Liver (tissue), 9 donors: ENCODE data around the gene CCR9. TPM values are rescaled to one million over a fixed set of nuclear protein-coding genes. Genes with fewer than 3 reads are reported as not detected.

Experiments used
- DNase-seq: peaks from one replicate; pipeline ENCODE4 v3.0.0-alpha.2; 2017; ENCODE audit warnings: low spot score
- H3K27ac ChIP-seq, 2 donors: one replicate each; pipeline ENCODE4 v1.7.0; 2013; ENCODE audit warnings: inconsistent platforms in 2 of 2, low read length in 2 of 2, control low read depth in 1 of 2, low read depth in 1 of 2, mild to moderate bottlenecking in 1 of 2
- H3K27me3 ChIP-seq, 4 donors: one replicate each; pipeline versions ENCODE4 v1.6.1 to v1.7.0; 2013; ENCODE audit warnings: low read length in 3 of 4, inconsistent platforms in 1 of 4, mild to moderate bottlenecking in 1 of 4, moderate library complexity in 1 of 4; ENCODE audit not compliant: control insufficient read depth in 4 of 4, insufficient read depth in 4 of 4
- H3K36me3 ChIP-seq, 4 donors: one replicate each; pipeline versions ENCODE4 v1.6.1 to v1.7.0; 2013; ENCODE audit warnings: low read length in 3 of 4, mild to moderate bottlenecking in 3 of 4, low read depth in 1 of 4, moderate library complexity in 1 of 4; ENCODE audit not compliant: control insufficient read depth in 4 of 4, insufficient read depth in 3 of 4
- H3K4me1 ChIP-seq, 4 donors: one replicate each; pipeline versions ENCODE4 v1.6.1 to v1.7.0; 2013; ENCODE audit warnings: low read length in 3 of 4, mild to moderate bottlenecking in 3 of 4, moderate library complexity in 1 of 4; ENCODE audit not compliant: control insufficient read depth in 4 of 4, insufficient read depth in 4 of 4
- H3K4me3 ChIP-seq, 3 donors: one replicate each; pipeline versions ENCODE4 v1.6.1 to v1.7.0; 2013; ENCODE audit warnings: low read length in 3 of 3, control low read depth in 1 of 3, low read depth in 1 of 3, mild to moderate bottlenecking in 1 of 3
- H3K9ac ChIP-seq, 2 donors: one replicate each; pipeline ENCODE4 v1.7.0; 2013; ENCODE audit warnings: low read length in 2 of 2, mild to moderate bottlenecking in 2 of 2, moderate library complexity in 2 of 2, control low read depth in 1 of 2, low read depth in 1 of 2
- H3K9me3 ChIP-seq, 4 donors: one replicate each; pipeline versions ENCODE4 v1.6.1 to v1.7.0; 2013; ENCODE audit warnings: low read length in 3 of 4; ENCODE audit not compliant: control insufficient read depth in 4 of 4
- ATF3 ChIP-seq: IDR thresholded peaks from 2 replicates; pipeline ENCODE4 v1.6.1; 2016; ENCODE audit warnings: antibody characterized with exemption
- CTCF ChIP-seq: fragments of 150-350 bp; IDR thresholded peaks from 2 replicates; pipeline ENCODE4 v1.5.1; 2017; ENCODE audit warnings: improper control_type of control experiment, low read depth, low read length; ENCODE audit not compliant: missing input control
- FOXA1 ChIP-seq: IDR thresholded peaks from 2 replicates; pipeline ENCODE4 v1.6.1; 2016; ENCODE audit warnings: antibody characterized with exemption
- FOXA2 ChIP-seq: IDR thresholded peaks from 2 replicates; pipeline ENCODE4 v1.6.1; 2016; ENCODE audit warnings: antibody characterized with exemption
- GABPA ChIP-seq, 2 donors: IDR thresholded peaks in 1 of 2; conservative IDR thresholded peaks in 1 of 2; 2 replicates each; pipeline ENCODE4 v1.6.1; 2016; ENCODE audit warnings: antibody characterized with exemption in 2 of 2, mild to moderate bottlenecking in 1 of 2, moderate library complexity in 1 of 2
- HNF4A ChIP-seq, 2 donors: conservative IDR thresholded peaks; 2 replicates each; pipeline ENCODE4 v1.6.1; 2016; ENCODE audit warnings: antibody characterized with exemption in 2 of 2, mild to moderate bottlenecking in 2 of 2
- HNF4G ChIP-seq: IDR thresholded peaks from 2 replicates; pipeline ENCODE4 v1.6.1; 2016; ENCODE audit warnings: antibody characterized with exemption
- JUND ChIP-seq, 2 donors: IDR thresholded peaks; 2 replicates each; pipeline ENCODE4 v1.6.1; 2016; ENCODE audit warnings: antibody characterized with exemption in 2 of 2
- MAX ChIP-seq: IDR thresholded peaks from 2 replicates; pipeline ENCODE4 v1.6.1; 2016; ENCODE audit warnings: antibody characterized with exemption
- RAD21 ChIP-seq, 2 donors: IDR thresholded peaks; 2 replicates each; pipeline ENCODE4 v1.6.1; 2016; ENCODE audit warnings: antibody characterized with exemption in 2 of 2, mild to moderate bottlenecking in 2 of 2
- REST ChIP-seq: IDR thresholded peaks from 2 replicates; pipeline ENCODE4 v1.6.1; 2016; ENCODE audit warnings: antibody characterized with exemption, mild to moderate bottlenecking
- RXRA ChIP-seq, 2 donors: IDR thresholded peaks; 2 replicates each; pipeline ENCODE4 v1.6.1; 2017 to 2018; ENCODE audit warnings: antibody characterized with exemption in 2 of 2, mild to moderate bottlenecking in 1 of 2
- SP1 ChIP-seq: IDR thresholded peaks from 2 replicates; pipeline ENCODE4 v1.6.1; 2018; ENCODE audit warnings: antibody characterized with exemption, mild to moderate bottlenecking
- TAF1 ChIP-seq: conservative IDR thresholded peaks from 2 replicates; pipeline ENCODE4 v1.6.1; 2016; ENCODE audit warnings: antibody characterized with exemption, mild to moderate bottlenecking
- YY1 ChIP-seq: IDR thresholded peaks from 2 replicates; pipeline ENCODE4 v1.6.1; 2016; ENCODE audit warnings: antibody characterized with exemption, mild to moderate bottlenecking
- ZBTB33 ChIP-seq: IDR thresholded peaks from 2 replicates; pipeline ENCODE4 v1.6.1; 2016; ENCODE audit warnings: antibody characterized with exemption
- WGBS: extraction: QIAGEN DNeasy Blood & Tissue Kit; methylation state at CpG from one replicate; pipeline ENCODE4 v1.1.7; 2013; 5-methylcytosine and 5-hydroxymethylcytosine counted together
- polyA plus RNA-seq, 2 donors: library from polyadenylated mRNA; stranded (reverse) in 1 of 2; unstranded in 1 of 2; fragments of 200-250 nt in 1 of 2; fragments of >200 nt in 1 of 2; fragmentation: Nextera tagmentation in 1 of 2; extraction: Ambion mirVana in 1 of 2; gene quantifications; one replicate each; pipeline versions ENCODE4 v1.2.1 to v1.2.3, GENCODE V29; 2013 to 2015
- total RNA-seq, 2 donors: library from RNA; depleted of rRNA; stranded (reverse); fragments of >200 nt; gene quantifications; one replicate each; pipeline ENCODE4 v1.2.3, GENCODE V29; 2014
- donor health status: healthy.
- donor health status: healthy.
- donor health status: healthy.
- donor health status: healthy.
- donor health status: healthy.

Gene CCR9
- total and polyA plus RNA-seq, 4 donors, result 0.28 TPM; not detected in 3

- H3K27ac ChIP-seq, result no peak overlapping the region
- no peaks in the 10 kb centered on the region for H3K9me3 ChIP-seq
- no peak overlapping the region for H3K4me3 ChIP-seq
- no peak overlapping the region for H3K9ac ChIP-seq
- H3K27me3 ChIP-seq, result no peaks in the 10 kb centered on the region
- 97% methylated on average over 6 of the region's 6 CpGs for WGBS
- no peak for DNase-seq
- H3K4me1 ChIP-seq, result no peaks in the 10 kb centered on the region
- H3K36me3 ChIP-seq, result peaks cover 0 to 25% (median 10%) of the 10 kb centered on the region in 4 donors
- TF ChIP-seq JUND (IDR thresholded peaks at IDR 0.05), result no peak
- no peak for TF ChIP-seq CTCF
- TF ChIP-seq ZBTB33, result no peak
- no peak for TF ChIP-seq HNF4A (conservative IDR thresholded peaks at IDR 0.05)
- no peak for TF ChIP-seq YY1
- no peak for TF ChIP-seq TAF1
- TF ChIP-seq HNF4G, result no peak
- no peak for TF ChIP-seq REST
- TF ChIP-seq ATF3, result no peak
- TF ChIP-seq SP1, result no peak
- no peak for TF ChIP-seq RAD21 (IDR thresholded peaks at IDR 0.05)
- no peak for TF ChIP-seq FOXA2
- TF ChIP-seq GABPA (IDR thresholded peaks at IDR 0.05 in 1 of 2, conservative IDR thresholded peaks at IDR 0.05 in 1 of 2), result no peak
Observed at GRCh38 chr3:45940781-45941365, 54.5 kb downstream of the CCR9 start.

- Histone ChIP-seq H3K27me3 (no peaks in the 10 kb centered on the region), H3K9me3 (no peaks in the 10 kb centered on the region), H3K27ac (no peak overlapping the region), H3K4me1 (no peaks in the 10 kb centered on the region), H3K9ac (no peak overlapping the region), H3K4me3 (no peak overlapping the region), H3K36me3 (peaks cover 0 to 22% (median 7%) of the 10 kb centered on the region in 4 donors)
- 52% methylated on average over 6 of the region's 6 CpGs for WGBS
- DNase-seq, result no peak
- no peak for TF ChIP-seq FOXA1
- TF ChIP-seq FOXA2, result no peak
- no peak for TF ChIP-seq REST
- no peak for TF ChIP-seq ZBTB33
- no peak for TF ChIP-seq YY1
- no peak for TF ChIP-seq MAX
- no peak for TF ChIP-seq RXRA (IDR thresholded peaks at IDR 0.05)
- TF ChIP-seq HNF4G, result no peak
Observed at GRCh38 chr3:45942051-45942825, 55.9 kb downstream of the CCR9 start.
